Mesodermal cell (in vitro differentiated cells): ENCODE results near the gene ACOX3.

Source experiments
- H3K27ac ChIP-seq: 2 replicates; pipeline ENCODE4 v1.7.0; 2013; ENCODE audit warnings: mild to moderate bottlenecking, low read depth, low read length, moderate library complexity; ENCODE audit not compliant: severe bottlenecking
- H3K36me3 ChIP-seq: 2 replicates; pipeline ENCODE4 v1.7.1; 2013; ENCODE audit warnings: mild to moderate bottlenecking, low read length, moderate library complexity; ENCODE audit not compliant: control insufficient read depth, insufficient read depth
- H3K4me1 ChIP-seq: one replicate; pipeline ENCODE4 v1.7.1; 2013; ENCODE audit warnings: mild to moderate bottlenecking, low read length; ENCODE audit not compliant: insufficient read depth, control insufficient read depth, poor library complexity, severe bottlenecking
- H3K4me3 ChIP-seq: 2 replicates; pipeline ENCODE4 v1.7.0; 2013; ENCODE audit warnings: low read length, control low read depth, mild to moderate bottlenecking; ENCODE audit not compliant: insufficient read depth, poor library complexity, severe bottlenecking; ENCODE audit errors: extremely low read depth
- H3K9me3 ChIP-seq: 2 replicates; pipeline ENCODE4 v1.7.1; 2013; ENCODE audit warnings: mild to moderate bottlenecking, low read length, moderate library complexity; ENCODE audit not compliant: control insufficient read depth
- WGBS, 2 experiments: methylation state at CpG; one replicate each; pipeline ENCODE4 v1.1.5; 2013; ENCODE audit warnings: missing lambda C conversion rate in 2 of 2; ENCODE audit not compliant: insufficient coverage in 2 of 2; 5-methylcytosine and 5-hydroxymethylcytosine counted together

ACOX3 gene

DNA sequence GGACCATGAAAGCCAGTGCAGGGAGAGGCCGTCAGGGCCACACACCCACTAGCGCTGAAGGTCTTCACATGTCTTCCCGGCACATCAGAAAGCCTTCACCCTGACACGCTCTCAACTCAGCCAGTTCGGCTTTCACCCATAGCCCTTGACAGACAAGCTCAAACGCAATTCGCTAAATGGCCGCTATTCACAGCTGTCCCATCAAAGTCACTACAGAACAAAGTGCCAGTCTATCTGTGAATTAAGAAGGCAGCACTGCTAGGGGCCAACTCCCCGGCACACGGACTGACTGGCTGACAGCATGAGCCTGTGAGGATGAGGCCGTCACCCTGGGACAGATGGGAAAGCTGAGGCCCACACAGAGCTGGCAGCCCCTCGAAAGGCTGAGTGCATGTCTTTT is 45.7 kb downstream of the ACOX3 start:
- Histone ChIP-seq H3K9me3 (no peaks in the 10 kb centered on the region), H3K4me3 (no peak overlapping the region), H3K27ac (no peak overlapping the region), H3K36me3 (peaks cover 7% of the 10 kb centered on the region), H3K4me1 (peaks cover 25% of the 10 kb centered on the region)
- WGBS, 2 experiments, result 93 to 95% methylated on average over 11 of the region's 12 CpGs

DNA sequence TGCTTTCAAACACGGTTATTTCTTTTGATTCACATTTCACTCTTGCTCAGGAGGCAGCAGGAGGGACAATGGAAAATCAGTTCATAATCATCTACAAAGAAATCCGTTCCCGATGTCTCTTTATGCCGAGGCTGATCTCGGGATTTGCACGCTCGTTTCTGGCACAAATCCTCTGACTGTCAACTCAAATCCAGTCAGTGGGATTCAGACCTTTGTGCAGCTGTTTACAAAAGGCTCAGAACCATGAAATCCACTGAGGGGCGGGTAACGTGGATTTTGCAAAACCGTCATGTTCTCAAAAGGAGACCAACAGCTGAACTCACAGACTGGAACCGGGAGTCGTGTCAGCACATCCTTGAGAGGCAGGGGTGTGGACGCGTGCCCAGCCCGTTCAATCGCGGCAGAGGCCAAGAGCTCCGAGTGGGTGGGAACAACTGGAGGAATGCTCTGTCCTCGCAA is 46.4 kb downstream of the ACOX3 start:
- peaks cover 12% of the 10 kb centered on the region for H3K36me3 ChIP-seq
- H3K9me3 ChIP-seq, result no peaks in the 10 kb centered on the region
- no peak overlapping the region for H3K4me3 ChIP-seq
- H3K4me1 ChIP-seq, result peaks cover 25% of the 10 kb centered on the region
- peak overlapping the region; percentile 47 for H3K27ac ChIP-seq
- 88 to 89% methylated on average over 19 of the region's 19 CpGs for WGBS, 2 experiments

DNA sequence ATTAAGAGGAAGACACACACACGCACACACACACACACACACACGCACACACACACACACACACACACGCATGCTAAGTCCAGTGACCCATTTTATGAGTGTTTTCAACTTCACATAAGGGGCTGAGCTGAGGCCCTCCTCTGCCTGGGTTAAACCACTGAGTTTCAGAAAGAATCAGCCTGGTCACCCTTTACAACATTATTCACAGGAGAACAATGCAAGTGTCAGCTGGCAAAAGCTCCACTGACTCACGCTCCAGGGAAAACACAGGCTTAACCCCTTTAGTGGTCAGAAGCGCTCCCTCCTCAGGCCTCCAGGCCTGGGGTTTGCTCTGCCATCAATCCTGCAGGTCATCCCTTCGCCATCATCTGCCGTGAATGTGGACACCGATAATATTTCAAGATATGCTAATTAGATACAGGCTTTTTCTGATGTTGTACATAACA is 46.9 kb downstream of the ACOX3 start:
- peak overlapping the region; percentile 47 for H3K27ac ChIP-seq
- H3K36me3 ChIP-seq, result peaks cover 14% of the 10 kb centered on the region
- H3K4me1 ChIP-seq, result peaks cover 25% of the 10 kb centered on the region
- H3K4me3 ChIP-seq, result no peak overlapping the region
- H3K9me3 ChIP-seq, result no peaks in the 10 kb centered on the region
- 14 to 75% methylated on average over 1 to 5 of the region's 8 CpGs for WGBS, 2 experiments

DNA sequence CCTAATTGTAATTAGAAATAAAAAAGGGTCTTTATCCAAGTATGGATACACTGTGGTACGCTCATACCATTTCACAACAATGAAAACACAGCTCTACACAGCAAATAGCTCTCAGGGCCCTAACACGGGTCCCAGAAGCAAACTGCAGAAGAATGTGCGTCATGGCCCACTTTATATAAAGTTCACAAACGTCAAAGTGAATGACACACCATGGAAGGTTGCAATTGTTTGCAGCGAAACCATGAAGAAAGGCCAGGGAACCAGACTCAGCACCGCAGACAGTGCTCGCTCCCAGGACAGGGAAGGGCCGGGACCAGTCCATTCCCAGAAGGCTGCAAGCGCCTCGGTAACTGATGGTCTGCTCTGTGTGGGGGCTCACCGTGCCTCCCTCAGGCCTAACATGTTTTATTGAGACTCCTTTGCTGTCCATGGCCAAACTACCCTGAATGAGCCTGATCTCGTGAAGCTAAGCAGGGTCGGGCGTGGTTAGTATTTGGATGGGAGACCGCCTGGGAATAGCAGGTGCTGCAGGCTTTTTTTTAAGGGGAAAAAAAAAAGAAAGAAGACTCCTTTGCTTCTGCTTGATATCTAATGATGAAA is 47.8 kb downstream of the ACOX3 start:
- WGBS, 2 experiments, result 80 to 87% methylated on average over 8 to 10 of the region's 15 CpGs
- Histone ChIP-seq H3K36me3 (peaks cover 14% of the 10 kb centered on the region), H3K27ac (no peak overlapping the region), H3K4me3 (no peak overlapping the region), H3K9me3 (no peaks in the 10 kb centered on the region), H3K4me1 (peaks cover 25% of the 10 kb centered on the region)

DNA sequence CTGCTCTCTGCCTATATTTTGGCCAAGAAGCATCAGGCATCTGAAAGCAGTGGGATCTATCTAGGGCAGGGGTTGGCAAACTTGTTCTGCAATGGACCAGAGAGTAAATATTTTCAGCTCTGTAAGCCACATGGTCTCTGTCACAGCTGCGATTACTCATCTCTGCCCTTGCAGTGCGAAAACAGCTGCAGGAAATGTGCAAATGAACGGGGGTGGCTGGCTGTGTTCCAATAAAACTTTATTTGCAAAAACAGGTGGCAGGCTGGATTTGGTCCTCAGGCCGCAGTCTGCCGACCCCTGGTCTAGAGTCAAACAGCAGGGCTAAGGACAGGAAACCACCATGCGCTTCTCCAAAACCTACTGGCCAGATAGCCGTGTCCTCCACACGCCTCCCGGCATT is 48.6 kb downstream of the ACOX3 start:
- Histone ChIP-seq H3K4me1 (peaks cover 25% of the 10 kb centered on the region), H3K27ac (no peak overlapping the region), H3K9me3 (no peaks in the 10 kb centered on the region), H3K4me3 (no peak overlapping the region), H3K36me3 (peaks cover 11% of the 10 kb centered on the region)
- 92 to 95% methylated on average over 8 to 9 of the region's 9 CpGs for WGBS, 2 experiments

DNA sequence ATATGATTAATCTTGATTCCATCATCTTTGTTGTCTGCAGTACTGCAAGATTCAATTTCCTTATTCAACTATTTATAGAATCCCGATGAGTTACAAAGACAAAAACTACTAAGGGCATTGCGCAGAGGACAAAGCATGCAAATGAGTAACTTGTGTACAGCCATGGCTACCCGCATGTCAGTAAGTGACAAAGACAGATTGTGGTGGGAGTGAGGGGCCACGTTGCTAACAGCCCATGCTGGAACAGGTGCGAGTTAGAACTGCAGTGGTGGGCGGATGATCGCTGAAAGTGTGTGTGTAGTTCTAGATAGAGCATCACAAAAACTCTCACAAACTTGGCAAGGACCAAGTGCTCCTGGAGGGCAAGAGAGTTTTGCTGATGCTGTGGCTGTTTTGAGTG is 49.5 kb downstream of the ACOX3 start:
- 92 to 99% methylated on average over 4 to 7 of the region's 7 CpGs for WGBS, 2 experiments
- Histone ChIP-seq H3K27ac (no peak overlapping the region), H3K4me1 (peaks cover 25% of the 10 kb centered on the region), H3K4me3 (no peak overlapping the region), H3K9me3 (no peaks in the 10 kb centered on the region), H3K36me3 (peaks cover 14% of the 10 kb centered on the region)

DNA sequence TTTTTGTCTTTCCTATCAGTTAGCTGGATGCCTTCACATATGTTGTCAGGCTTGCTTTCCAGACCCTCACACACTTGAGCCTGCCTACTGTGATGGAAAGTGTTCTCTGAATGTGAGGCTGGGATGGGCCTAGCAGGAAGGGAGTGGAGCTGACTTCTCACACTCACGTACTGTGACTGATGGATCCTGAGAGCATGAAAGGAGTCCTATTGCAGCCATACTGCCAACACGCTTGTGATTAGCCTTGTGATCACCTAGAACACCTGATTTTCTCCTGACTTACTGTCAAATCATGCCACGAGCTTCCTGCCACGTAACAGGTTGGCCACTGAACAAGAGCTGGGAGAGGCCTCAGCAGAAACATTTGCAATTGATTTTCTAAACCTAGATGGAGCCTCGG is 49.9 kb downstream of the ACOX3 start:
- Histone ChIP-seq H3K36me3 (peaks cover 14% of the 10 kb centered on the region), H3K4me1 (peaks cover 25% of the 10 kb centered on the region), H3K9me3 (no peaks in the 10 kb centered on the region), H3K27ac (no peak overlapping the region), H3K4me3 (no peak overlapping the region)
- 86 to 92% methylated on average over 4 of the region's 5 CpGs for WGBS, 2 experiments

DNA sequence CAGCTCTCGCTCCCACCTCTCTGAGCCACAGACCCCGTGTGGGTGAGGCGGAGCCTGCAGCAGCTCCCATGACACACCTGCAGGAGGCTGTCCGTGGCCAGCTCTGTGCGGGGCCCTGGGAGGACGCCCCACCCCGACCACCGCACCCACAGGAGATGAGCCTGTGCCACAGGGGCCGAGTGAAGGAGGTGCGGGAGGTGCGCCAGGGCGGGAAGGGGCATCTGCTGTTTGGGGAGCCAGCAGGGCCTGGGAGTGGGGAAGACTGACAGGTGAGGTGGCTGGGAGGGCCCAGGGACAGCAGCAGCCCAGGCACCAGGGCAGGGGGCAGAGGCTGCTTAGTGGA is 52.0 kb downstream of the ACOX3 start:
- 96 to 98% methylated on average over 12 of the region's 12 CpGs for whole genome bisulfite sequencing, 2 experiments
- no peak overlapping the region for H3K4me3 ChIP-seq
- no peaks in the 10 kb centered on the region for H3K9me3 ChIP-seq
- H3K36me3 ChIP-seq, result peaks cover 14% of the 10 kb centered on the region
- H3K4me1 ChIP-seq, result peaks cover 15% of the 10 kb centered on the region
- no peak overlapping the region for H3K27ac ChIP-seq

DNA sequence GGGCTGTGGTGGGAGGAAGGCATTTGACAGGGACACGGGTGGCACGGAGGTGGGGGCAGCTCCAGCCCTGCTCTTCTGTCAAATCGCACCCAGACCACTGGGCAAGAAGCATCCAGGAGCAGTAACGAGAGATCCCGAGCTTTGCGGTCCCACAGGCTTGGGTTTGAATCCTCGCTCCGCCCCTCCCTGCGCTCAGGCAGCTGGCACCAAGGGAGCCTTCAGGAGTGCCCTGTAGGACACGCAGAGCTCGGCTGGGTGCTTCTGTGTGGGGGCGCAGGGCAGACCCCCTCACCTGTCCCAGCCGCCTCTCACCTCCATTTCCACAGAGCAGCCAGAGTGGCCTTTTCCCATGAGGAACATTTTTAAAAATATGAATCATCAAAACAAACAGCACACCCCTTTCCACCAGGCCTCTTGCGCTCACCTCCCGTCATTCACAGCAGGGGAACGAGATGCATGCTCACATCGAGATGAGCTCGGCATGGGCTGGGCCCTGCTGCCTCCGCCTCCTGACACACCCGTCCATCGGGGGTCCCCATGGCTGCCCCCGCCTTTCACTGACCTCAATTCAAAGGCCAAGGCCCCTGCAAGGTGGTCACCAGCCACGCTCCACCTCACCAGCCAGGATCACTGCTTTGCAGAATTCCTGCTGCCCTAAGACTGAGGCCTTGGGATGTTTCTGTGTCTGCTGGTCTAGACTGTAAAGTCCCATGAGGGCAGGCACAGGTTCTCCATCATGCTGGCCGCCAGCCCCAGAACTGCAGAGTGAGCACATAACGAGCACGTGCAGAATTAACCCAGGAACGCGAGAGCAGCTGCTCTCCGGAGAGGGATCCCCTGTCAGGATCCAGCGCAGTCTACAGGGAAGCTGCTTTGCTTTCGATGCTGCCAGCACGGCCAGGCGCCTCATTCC is 52.7 kb downstream of the ACOX3 start:
- Histone ChIP-seq H3K4me1 (peaks cover 15% of the 10 kb centered on the region), H3K36me3 (peaks cover 14% of the 10 kb centered on the region), H3K4me3 (no peak overlapping the region), H3K27ac (no peak overlapping the region), H3K9me3 (no peaks in the 10 kb centered on the region)
- WGBS, 2 experiments, result 91 to 94% methylated on average over 32 to 33 of the region's 33 CpGs

DNA sequence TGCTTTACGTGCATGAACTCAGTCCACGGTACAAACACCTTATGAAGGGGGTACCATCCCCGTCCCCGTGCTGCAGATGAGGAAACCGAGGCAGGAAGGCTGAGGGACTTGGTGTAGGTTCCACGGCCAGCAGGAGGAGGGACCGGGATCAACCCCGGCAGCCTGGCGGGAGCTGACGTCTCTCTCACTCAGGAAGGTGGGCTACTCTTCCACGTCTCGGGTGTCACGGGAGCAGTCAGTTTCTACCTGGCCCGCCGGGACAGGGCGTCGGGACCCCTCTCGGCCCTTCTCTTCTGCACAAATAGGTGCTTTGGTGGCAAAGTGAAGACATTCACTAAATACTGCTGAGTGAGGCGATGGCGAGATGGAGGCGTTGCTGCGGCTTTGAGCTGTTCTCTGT is 53.3 kb downstream of the ACOX3 start:
- peaks cover 9% of the 10 kb centered on the region for H3K4me1 ChIP-seq
- no peaks in the 10 kb centered on the region for H3K9me3 ChIP-seq
- H3K27ac ChIP-seq, result no peak overlapping the region
- H3K4me3 ChIP-seq, result no peak overlapping the region
- H3K36me3 ChIP-seq, result peaks cover 12% of the 10 kb centered on the region
- 93 to 94% methylated on average over 17 to 22 of the region's 22 CpGs for WGBS, 2 experiments

DNA sequence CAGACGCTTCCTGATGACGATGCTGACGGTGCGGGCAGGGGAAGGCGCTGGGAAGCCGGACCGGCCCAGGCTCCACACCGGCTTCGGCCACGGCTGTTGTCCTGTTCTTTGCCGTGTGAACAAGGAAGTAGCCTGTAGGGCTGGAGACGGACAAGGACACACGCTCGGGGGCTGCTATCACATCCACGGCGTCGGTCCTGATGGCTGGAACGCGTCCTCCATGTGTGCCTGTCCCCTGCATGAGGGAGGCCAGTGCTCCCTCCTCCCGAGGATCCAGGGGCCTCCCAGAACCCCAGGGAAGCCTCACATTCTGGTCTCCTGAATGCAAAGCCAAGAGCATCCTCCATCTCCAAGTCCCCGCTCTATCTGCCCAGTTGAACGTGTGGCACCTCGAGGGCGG is 53.8 kb downstream of the ACOX3 start:
- peaks cover 5% of the 10 kb centered on the region for H3K4me1 ChIP-seq
- no peaks in the 10 kb centered on the region for H3K9me3 ChIP-seq
- H3K27ac ChIP-seq, result no peak overlapping the region
- H3K4me3 ChIP-seq, result no peak overlapping the region
- H3K36me3 ChIP-seq, result peaks cover 9% of the 10 kb centered on the region
- WGBS, 2 experiments, result 93 to 96% methylated on average over 24 of the region's 24 CpGs
